Right renal pelvis (tissue), 4 donors: ENCODE results near the gene HBD. TPM values are rescaled to one million over a fixed set of nuclear protein-coding genes. Genes with fewer than 3 reads are reported as not detected.

Experiments
- DNase-seq, 4 donors: peaks; one replicate each; pipeline ENCODE4 v3.0.0-alpha.2; 2013; ENCODE audit warnings: low read depth in 4 of 4, low spot score in 3 of 4, missing footprints in 1 of 4
- polyA plus RNA-seq, 4 donors: library from polyadenylated mRNA; unstranded; fragments of 120-200 nt; gene quantifications; one replicate each; pipeline ENCODE4 v1.2.1, GENCODE V29; 2013; ENCODE audit not compliant: insufficient read length in 4 of 4

Gene HBD
- polyA plus RNA-seq, 4 donors, result 1.3 to 3.2 (median 1.8) TPM

DNA sequence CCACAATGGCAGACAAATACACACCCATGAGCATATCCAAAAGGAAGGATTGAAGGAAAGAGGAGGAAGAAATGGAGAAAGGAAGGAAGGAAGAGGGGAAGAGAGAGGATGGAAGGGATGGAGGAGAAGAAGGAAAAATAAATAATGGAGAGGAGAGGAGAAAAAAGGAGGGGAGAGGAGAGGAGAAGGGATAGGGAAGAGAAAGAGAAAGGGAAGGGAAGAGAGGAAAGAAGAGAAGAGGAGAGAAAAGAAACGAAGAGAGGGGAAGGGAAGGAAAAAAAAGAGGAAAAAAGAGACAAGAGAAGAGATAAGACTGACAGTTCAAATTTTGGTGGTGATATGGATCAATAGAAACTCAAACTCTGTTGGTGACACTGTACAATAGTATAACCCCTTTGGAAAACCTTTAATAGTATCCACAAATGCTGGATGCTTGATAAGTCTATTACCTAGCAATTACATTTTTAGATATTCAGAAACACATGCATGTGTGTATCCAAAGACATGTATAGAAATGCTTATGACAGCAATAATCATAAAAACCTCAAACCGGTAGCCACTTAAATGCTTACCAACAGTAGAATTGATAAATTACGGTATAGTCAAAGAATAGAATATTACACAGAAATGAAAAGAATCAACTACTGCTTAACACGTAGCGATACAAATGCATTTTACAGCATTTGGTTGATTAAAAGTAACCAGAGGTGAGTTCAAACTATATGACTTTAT lies 1.2 kb upstream of the HBD start:
- no peak for DNase-seq

- no peak for DNase-seq
Observed at GRCh38 chr11:5233307-5233706, 976 bp downstream of the HBD start.

GRCh38 chr11:5232821-5233220 lies 1.5 kb downstream of the HBD start:
- DNase-seq, result no peak

GRCh38 chr11:5232176-5232575 lies 2.1 kb downstream of the HBD start:
- no peak for DNase-seq

GRCh38 chr11:5231111-5231510 lies 3.2 kb downstream of the HBD start:
- no peak for DNase-seq

DNA sequence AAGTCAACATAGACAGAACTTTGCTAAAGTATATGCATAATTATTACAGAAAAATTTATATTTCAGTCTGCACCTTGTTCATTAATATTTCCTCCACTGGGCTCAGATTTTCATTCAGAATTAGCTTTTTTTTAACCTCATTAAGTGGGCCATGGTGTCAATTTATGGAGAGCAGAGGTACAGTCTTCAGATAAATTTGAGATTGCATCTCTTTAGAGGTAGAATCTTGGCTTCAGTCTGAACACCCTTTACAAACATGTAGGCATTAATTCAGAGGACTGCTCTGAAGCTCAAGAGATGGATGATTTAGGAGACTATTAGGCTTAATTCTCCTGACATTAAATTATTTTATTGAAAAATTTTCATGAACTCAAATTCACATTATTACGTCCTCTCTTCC lies 4.0 kb downstream of the HBD start:
- no peak for DNase-seq

- DNase-seq, result no peak
Observed at GRCh38 chr11:5229796-5230195, 4.5 kb downstream of the HBD start.

GRCh38 chr11:5229356-5229755 lies 4.9 kb downstream of the HBD start:
- no peak for DNase-seq

- no peak for DNase-seq
Observed at GRCh38 chr11:5228124-5228523, 6.2 kb downstream of the HBD start.

- DNase-seq, result no peak
Observed at GRCh38 chr11:5227681-5228080, 6.6 kb downstream of the HBD start.

- no peak for DNase-seq
Observed at GRCh38 chr11:5226732-5227310, 7.5 kb downstream of the HBD start, which contains the start of gene HBB. HBB (minus strand) TSS chr11:5227071; CDS start chr11:5227021, 50 bp downstream.

- no peak for DNase-seq
Observed at GRCh38 chr11:5225480-5225871, 8.8 kb downstream of the HBD start.

- no peak for DNase-seq
Observed at GRCh38 chr11:5224538-5225479, 9.5 kb downstream of the HBD start.

DNA sequence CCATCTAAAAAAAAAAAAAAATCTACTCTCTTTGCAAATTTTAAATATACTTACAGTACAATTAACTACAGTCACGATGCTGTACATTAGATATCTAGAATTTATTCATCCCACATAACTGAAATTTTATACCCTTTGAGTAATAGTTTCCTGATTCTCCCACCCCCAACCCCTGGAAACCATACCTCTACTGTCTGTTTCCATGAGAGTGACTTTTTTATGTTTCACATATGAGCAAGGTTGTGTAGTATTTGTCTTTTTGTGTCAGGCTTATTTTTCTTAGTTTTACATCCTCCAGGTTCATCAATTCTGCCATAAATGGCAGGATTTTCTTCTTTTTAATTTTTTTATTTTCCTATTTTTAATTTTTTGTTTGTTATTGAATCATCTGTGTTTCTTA lies 10.6 kb downstream of the HBD start:
- no peak for DNase-seq

DNA sequence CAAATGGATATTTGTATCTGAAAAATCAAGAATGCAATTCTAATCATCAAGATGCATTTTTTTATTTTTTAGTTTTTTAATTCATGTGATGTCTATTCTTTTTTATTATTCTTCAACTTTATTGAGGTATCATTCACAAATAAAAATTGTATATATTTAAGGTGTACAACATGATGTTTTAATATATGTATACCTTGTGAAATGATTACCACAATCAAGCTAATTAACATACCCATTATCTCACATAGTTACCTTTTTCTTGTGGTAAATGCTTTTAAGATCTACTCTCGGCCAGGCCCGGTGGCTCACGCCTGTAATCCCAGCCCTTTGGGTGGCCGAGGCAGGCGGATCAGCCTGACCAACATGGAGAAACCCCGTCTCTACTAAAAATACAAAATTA lies 11.1 kb downstream of the HBD start:
- DNase-seq, result no peak

DNA sequence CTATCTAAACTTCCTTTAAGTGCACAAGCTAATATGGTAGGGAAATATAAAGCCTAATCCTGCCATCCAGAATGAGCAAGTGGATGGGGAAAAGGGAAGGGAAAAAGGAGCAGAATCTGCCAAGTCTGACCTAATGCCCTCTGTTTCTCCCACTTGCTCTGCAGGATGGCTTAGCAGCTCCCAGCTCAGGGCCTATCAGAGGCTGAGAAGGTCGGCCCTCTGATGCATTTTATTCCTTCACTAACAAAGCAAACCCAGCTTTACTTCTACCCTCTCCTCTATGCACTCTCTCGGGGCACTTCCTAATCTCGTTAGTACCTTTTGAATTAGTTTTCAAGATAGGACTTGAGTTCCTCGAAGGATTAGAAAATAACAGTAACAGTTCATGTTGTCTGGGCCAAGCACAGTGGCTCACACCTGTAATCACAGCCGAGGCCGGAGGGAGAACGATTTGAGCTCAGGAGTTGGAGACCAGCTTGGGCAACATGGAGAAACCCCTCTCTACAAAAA lies 23.9 kb downstream of the HBD start:
- DNase-seq, result no peak

DNA sequence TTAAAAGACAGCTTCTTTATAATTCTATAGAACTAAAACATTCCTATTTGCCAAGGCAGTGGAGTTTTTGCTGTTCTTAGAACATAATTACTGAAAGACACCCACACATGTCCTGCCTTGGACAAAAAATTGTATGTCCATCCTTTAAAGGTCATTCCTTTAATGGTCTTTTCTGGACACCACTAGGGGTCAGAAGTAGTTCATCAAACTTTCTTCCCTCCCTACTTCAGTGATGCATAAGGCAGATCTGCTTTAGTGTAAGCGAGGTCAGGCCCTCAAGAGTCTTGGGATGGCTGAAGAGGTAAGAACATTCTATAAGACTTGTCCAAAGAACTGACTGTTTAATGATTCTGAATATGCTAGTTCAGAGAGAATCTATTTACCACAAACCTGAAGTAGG lies 29.5 kb downstream of the HBD start:
- DNase-seq, result peak in 3 of 4 donors; percentile 1 to 28 (median 17)

DNA sequence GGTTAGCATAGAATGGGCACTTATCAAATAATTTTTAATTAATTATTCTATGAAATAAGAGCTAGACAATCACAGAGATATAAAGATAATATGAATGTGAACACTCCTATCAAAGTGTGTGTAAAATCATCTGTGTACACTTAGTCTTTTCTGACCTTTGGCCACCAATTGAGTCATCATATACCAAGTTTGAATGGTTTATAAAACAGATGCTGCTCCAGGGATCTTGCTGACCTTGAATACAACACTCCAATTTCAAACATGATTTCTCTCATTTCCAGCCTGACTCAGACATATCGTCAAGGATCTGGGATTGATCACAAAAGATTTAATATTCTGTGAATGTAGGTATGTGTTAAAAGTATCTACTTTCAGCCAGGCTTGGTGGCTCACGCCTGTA lies 30.9 kb downstream of the HBD start:
- DNase-seq, result no peak

GRCh38 chr11:5200582-5200981 lies 33.7 kb downstream of the HBD start, which contains the start of gene OR51V1:
OR51V1 (minus strand) TSS chr11:5200682; CDS start chr11:5200682, 0 bp downstream.
- DNase-seq, result no peak

GRCh38 chr11:5198285-5198684 lies 36.0 kb downstream of the HBD start:
- no peak for DNase-seq

GRCh38 chr11:5197536-5197935 lies 36.7 kb downstream of the HBD start:
- DNase-seq, result no peak
